HL-60 (cell line): Measurements from ENCODE around the gene STAT1.

Experiments used
- GABPA ChIP-seq: IDR thresholded peaks from 2 replicates; pipeline ENCODE4 v1.6.1; 2012; ENCODE audit warnings: low read depth
- POLR2AphosphoS5 ChIP-seq: IDR thresholded peaks from 2 replicates; pipeline ENCODE4 v1.6.1; 2012; ENCODE audit warnings: low read depth
- REST ChIP-seq: IDR thresholded peaks from 2 replicates; pipeline ENCODE4 v1.6.1; 2012; ENCODE audit warnings: low read depth; ENCODE audit not compliant: insufficient replicate concordance
- TF ChIP-seq, protein P1 (sequence below): IDR thresholded peaks from one replicate; pipeline ENCODE4 v1.5.1; 2011; ENCODE audit warnings: low read length, control low read depth, inconsistent platforms; ENCODE audit not compliant: insufficient read depth

- TF ChIP-seq, protein P1, sequence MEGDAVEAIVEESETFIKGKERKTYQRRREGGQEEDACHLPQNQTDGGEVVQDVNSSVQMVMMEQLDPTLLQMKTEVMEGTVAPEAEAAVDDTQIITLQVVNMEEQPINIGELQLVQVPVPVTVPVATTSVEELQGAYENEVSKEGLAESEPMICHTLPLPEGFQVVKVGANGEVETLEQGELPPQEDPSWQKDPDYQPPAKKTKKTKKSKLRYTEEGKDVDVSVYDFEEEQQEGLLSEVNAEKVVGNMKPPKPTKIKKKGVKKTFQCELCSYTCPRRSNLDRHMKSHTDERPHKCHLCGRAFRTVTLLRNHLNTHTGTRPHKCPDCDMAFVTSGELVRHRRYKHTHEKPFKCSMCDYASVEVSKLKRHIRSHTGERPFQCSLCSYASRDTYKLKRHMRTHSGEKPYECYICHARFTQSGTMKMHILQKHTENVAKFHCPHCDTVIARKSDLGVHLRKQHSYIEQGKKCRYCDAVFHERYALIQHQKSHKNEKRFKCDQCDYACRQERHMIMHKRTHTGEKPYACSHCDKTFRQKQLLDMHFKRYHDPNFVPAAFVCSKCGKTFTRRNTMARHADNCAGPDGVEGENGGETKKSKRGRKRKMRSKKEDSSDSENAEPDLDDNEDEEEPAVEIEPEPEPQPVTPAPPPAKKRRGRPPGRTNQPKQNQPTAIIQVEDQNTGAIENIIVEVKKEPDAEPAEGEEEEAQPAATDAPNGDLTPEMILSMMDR = no peak
- no peak for TF ChIP-seq POLR2AphosphoS5
- TF ChIP-seq REST = no peak
- no peak for TF ChIP-seq GABPA
These were observed 40.7 kb downstream of the STAT1 start for GRCh38 chr2:190973262-190973661.
